Measurements from ENCODE around the gene TPST1.

- TF ChIP-seq, protein P1, sequence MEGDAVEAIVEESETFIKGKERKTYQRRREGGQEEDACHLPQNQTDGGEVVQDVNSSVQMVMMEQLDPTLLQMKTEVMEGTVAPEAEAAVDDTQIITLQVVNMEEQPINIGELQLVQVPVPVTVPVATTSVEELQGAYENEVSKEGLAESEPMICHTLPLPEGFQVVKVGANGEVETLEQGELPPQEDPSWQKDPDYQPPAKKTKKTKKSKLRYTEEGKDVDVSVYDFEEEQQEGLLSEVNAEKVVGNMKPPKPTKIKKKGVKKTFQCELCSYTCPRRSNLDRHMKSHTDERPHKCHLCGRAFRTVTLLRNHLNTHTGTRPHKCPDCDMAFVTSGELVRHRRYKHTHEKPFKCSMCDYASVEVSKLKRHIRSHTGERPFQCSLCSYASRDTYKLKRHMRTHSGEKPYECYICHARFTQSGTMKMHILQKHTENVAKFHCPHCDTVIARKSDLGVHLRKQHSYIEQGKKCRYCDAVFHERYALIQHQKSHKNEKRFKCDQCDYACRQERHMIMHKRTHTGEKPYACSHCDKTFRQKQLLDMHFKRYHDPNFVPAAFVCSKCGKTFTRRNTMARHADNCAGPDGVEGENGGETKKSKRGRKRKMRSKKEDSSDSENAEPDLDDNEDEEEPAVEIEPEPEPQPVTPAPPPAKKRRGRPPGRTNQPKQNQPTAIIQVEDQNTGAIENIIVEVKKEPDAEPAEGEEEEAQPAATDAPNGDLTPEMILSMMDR (IDR thresholded peaks at IDR 0.05) = no peak
- no peak for TF ChIP-seq POLR2A (IDR thresholded peaks at IDR 0.05)
Measured at GRCh38 chr7:66265566-66265965, 60.4 kb downstream of the TPST1 start.

Data from Peyer's patch (tissue), 4 donors.